HG02642 (cell line): ENCODE measurements around the gene TNF.

Experiments used
- ATAC-seq: cut with Tn5 transposase; IDR thresholded peaks from one replicate; pipeline ENCODE4 v1.9.1; 2021; ENCODE audit warnings: mild to moderate bottlenecking; ENCODE audit not compliant: unreplicated experiment, poor library complexity

Gene TNF

GRCh38 chr6:31621320-31621939 lies 46.1 kb downstream of the TNF start:
- ATAC-seq: no peak

- ATAC-seq: no peak
Measured at GRCh38 chr6:31621991-31622390, 46.6 kb downstream of the TNF start.

- ATAC-seq: no peak
Measured at GRCh38 chr6:31622684-31623091, 47.3 kb downstream of the TNF start.

GRCh38 chr6:31624070-31624469 lies 48.7 kb downstream of the TNF start:
- ATAC-seq: no peak

- no peak for ATAC-seq
Measured at GRCh38 chr6:31626952-31627351, 51.6 kb downstream of the TNF start.

GRCh38 chr6:31627690-31628287 lies 52.4 kb downstream of the TNF start:
- ATAC-seq: no peak
